Suprapubic skin (tissue), 4 donors: ENCODE results near the gene ARID1B. TPM values are rescaled to one million over a fixed set of nuclear protein-coding genes. Genes with fewer than 3 reads are reported as not detected.

ENCODE experiments used
- DNase-seq, 2 donors: peaks; one replicate each; pipeline ENCODE4 v3.0.0-alpha.2; 2019; ENCODE audit warnings: low spot score in 2 of 2
- H3K27ac ChIP-seq: fragments of 200-600 bp; sonication (generic); one replicate; pipeline ENCODE4 v1.5.1; 2019
- H3K27me3 ChIP-seq: fragments of 200-600 bp; sonication (generic); one replicate; pipeline ENCODE4 v1.5.1; 2019
- H3K36me3 ChIP-seq: fragments of 200-600 bp; sonication (generic); one replicate; pipeline ENCODE4 v1.5.1; 2019
- H3K4me1 ChIP-seq: fragments of 200-600 bp; sonication (generic); one replicate; pipeline ENCODE4 v1.5.1; 2019
- H3K4me3 ChIP-seq: fragments of 200-600 bp; sonication (generic); one replicate; pipeline ENCODE4 v1.5.1; 2019; ENCODE audit warnings: mild to moderate bottlenecking
- H3K9me3 ChIP-seq: fragments of 200-600 bp; sonication (generic); one replicate; pipeline ENCODE4 v1.5.1; 2019
- EP300 ChIP-seq: sonication (generic); formaldehyde crosslinking; IDR thresholded peaks from one replicate; pipeline ENCODE4 v1.6.1; 2017; ENCODE audit warnings: antibody characterized with exemption
- POLR2A ChIP-seq, 2 donors: fragments of 450-650 bp; IDR thresholded peaks; one replicate each; pipeline ENCODE4 v1.6.1; 2017; ENCODE audit warnings: antibody characterized with exemption in 2 of 2, mild to moderate bottlenecking in 2 of 2, moderate library complexity in 2 of 2
- POLR2AphosphoS5 ChIP-seq, 3 donors: sonication (generic); formaldehyde crosslinking; IDR thresholded peaks; one replicate each; pipeline ENCODE4 v1.6.1; 2017; ENCODE audit warnings: antibody characterized with exemption in 3 of 3
- WGBS: methylation state at CpG from one replicate; pipeline ENCODE4 v1.1.5; 2018; 5-methylcytosine and 5-hydroxymethylcytosine counted together
- total RNA-seq, 4 donors: library from RNA; depleted of rRNA; stranded (reverse); fragments of >200 nt; gene quantifications; one replicate each; pipeline ENCODE4 v1.1.0, GENCODE V29; 2016
- TF ChIP-seq, protein P1 (sequence below), 2 donors: fragments of 200-600 bp in 1 of 2; fragments of 450-650 bp in 1 of 2; sonication (generic) in 1 of 2; IDR thresholded peaks; one replicate each; pipeline ENCODE4 v1.5.1; 2016 to 2019; ENCODE audit warnings: antibody characterized with exemption in 2 of 2, mild to moderate bottlenecking in 1 of 2, moderate library complexity in 1 of 2

The ARID1B gene
- total RNA-seq, 4 donors from 2014 or later = 102 to 233 (median 129) TPM

DNA sequence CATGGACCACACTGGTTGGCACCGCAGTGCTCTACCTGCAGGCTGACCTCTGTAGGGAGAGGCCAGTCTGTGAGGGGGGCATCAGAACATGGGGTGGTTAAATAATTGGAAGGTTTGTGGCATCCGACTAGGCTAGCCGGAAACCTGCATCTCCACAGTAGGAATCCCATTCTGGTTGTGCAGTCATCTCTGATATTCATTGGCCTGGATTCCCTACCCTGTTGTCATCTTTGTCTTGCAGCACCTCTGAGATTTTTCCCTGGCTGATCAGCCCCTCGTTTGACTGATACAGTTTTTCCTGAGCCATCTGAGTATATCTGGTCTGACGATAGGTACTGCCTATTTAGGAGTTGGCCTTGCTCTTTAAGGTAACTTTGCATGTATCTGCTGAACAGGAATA, 286.7 kb downstream of the ARID1B start:
- Histone ChIP-seq H3K27ac (no peak overlapping the region), H3K4me3 (no peak overlapping the region), H3K27me3 (no peaks in the 10 kb centered on the region), H3K36me3 (no peaks in the 10 kb centered on the region), H3K9me3 (no peaks in the 10 kb centered on the region), H3K4me1 (peaks cover 22% of the 10 kb centered on the region)
- TF ChIP-seq POLR2A (IDR thresholded peaks at IDR 0.05) (no peak), EP300 (no peak), POLR2AphosphoS5 (IDR thresholded peaks at IDR 0.05) (no peak)
- TF ChIP-seq, protein P1, sequence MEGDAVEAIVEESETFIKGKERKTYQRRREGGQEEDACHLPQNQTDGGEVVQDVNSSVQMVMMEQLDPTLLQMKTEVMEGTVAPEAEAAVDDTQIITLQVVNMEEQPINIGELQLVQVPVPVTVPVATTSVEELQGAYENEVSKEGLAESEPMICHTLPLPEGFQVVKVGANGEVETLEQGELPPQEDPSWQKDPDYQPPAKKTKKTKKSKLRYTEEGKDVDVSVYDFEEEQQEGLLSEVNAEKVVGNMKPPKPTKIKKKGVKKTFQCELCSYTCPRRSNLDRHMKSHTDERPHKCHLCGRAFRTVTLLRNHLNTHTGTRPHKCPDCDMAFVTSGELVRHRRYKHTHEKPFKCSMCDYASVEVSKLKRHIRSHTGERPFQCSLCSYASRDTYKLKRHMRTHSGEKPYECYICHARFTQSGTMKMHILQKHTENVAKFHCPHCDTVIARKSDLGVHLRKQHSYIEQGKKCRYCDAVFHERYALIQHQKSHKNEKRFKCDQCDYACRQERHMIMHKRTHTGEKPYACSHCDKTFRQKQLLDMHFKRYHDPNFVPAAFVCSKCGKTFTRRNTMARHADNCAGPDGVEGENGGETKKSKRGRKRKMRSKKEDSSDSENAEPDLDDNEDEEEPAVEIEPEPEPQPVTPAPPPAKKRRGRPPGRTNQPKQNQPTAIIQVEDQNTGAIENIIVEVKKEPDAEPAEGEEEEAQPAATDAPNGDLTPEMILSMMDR (IDR thresholded peaks at IDR 0.05) = no peak
- no peak for DNase-seq
- WGBS = 82% methylated on average over 5 of the region's 5 CpGs

DNA sequence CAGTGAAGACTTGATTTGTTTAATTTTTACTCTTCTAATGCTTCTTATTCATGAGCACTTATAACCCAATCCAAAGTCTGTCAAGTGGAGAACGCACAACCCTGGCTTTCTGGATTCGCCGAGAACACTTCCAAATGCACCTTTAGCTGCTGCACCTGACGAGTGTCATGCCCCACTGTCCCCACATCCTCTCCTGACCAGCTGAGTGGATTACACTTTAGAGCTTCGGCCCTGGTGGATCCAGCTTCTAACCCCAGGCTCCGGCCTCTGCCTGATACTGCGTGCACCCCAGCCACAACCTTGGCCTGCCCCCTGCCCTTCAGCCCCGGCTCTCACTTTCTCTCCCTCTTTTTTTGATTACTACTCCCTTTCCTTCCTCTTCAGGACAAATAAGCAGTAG, 287.3 kb downstream of the ARID1B start:
- WGBS = 91% methylated on average over 8 of the region's 8 CpGs
- no peak for DNase-seq
- H3K4me3 ChIP-seq = no peak overlapping the region
- H3K9me3 ChIP-seq = no peaks in the 10 kb centered on the region
- TF ChIP-seq POLR2A (IDR thresholded peaks at IDR 0.05) = no peak
- TF ChIP-seq POLR2AphosphoS5 (IDR thresholded peaks at IDR 0.05) = no peak
- TF ChIP-seq, protein P1 (IDR thresholded peaks at IDR 0.05) = no peak
- no peak for TF ChIP-seq EP300
- H3K27ac ChIP-seq = no peak overlapping the region
- H3K27me3 ChIP-seq = no peaks in the 10 kb centered on the region
- H3K4me1 ChIP-seq = peaks cover 21% of the 10 kb centered on the region
- H3K36me3 ChIP-seq = no peaks in the 10 kb centered on the region

DNA sequence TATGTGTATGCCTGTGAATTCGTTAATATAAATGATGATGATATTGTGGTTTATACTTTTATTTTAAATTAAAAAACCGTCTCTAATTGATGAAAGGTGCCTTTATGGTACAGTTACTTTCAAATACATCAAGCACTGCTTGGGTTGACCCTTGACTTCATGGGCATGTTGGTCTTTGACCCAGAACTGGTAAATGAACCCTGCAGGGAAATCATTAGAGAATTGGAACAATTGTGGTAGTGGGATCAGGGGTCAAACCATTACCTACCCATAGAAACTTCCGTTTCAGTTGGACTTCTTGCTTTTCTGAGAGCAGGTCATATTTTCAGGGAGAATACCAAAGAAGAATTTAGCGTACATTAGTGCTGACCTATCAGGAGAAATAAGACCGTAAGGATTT, 288.2 kb downstream of the ARID1B start:
- no peaks in the 10 kb centered on the region for H3K27me3 ChIP-seq
- H3K9me3 ChIP-seq = no peaks in the 10 kb centered on the region
- WGBS = 94% methylated on average over 5 of the region's 5 CpGs
- H3K36me3 ChIP-seq = no peaks in the 10 kb centered on the region
- H3K27ac ChIP-seq = no peak overlapping the region
- peaks cover 13% of the 10 kb centered on the region for H3K4me1 ChIP-seq
- H3K4me3 ChIP-seq = no peak overlapping the region
- DNase-seq = no peak
- no peak for TF ChIP-seq POLR2AphosphoS5 (IDR thresholded peaks at IDR 0.05)
- TF ChIP-seq, protein P1 (IDR thresholded peaks at IDR 0.05) = no peak
- TF ChIP-seq POLR2A (IDR thresholded peaks at IDR 0.05) = no peak
- TF ChIP-seq EP300 = no peak

DNA sequence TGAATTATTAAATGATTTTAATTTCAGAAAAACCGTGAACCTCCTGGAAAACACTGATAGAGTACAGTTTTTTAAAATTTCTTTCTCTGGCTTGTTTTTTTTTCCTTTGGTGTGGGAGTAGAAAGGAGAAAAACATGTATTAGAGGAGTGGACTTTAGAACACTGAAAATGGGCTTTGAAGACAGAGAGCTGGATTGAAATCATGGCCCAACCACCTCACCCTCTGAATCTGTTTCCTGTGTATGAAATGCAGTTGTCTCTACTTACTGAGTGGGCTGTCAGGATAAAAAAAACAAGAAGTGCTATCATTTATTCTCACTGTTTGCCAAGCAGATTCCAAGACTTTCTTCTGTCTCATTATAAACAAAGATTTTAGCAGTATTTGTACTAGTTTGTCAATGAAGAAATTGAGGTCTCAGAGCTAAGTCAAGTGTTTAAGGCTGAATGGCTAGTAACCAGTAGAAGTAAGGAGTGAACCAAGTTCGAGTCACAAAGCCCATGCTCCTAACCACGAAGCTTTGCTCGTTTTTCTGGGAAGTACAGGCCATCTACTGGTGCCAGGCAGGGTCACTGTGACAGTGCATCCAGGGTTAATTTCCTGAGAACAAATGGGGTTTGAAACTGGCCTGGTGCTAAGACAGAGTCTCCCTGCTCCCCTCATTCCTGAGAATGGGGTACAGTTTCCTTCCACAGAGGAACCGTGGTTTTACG, 289.8 kb downstream of the ARID1B start:
- H3K4me1 ChIP-seq = peaks cover 24% of the 10 kb centered on the region
- no peaks in the 10 kb centered on the region for H3K9me3 ChIP-seq
- no peaks in the 10 kb centered on the region for H3K27me3 ChIP-seq
- WGBS = 77% methylated on average over 6 of the region's 6 CpGs
- no peak overlapping the region for H3K4me3 ChIP-seq
- TF ChIP-seq, protein P1 (IDR thresholded peaks at IDR 0.05) = no peak
- TF ChIP-seq POLR2A (IDR thresholded peaks at IDR 0.05) (no peak), EP300 (no peak), POLR2AphosphoS5 (IDR thresholded peaks at IDR 0.05) (no peak)
- H3K27ac ChIP-seq = no peak overlapping the region
- DNase-seq = no peak
- H3K36me3 ChIP-seq = no peaks in the 10 kb centered on the region

DNA sequence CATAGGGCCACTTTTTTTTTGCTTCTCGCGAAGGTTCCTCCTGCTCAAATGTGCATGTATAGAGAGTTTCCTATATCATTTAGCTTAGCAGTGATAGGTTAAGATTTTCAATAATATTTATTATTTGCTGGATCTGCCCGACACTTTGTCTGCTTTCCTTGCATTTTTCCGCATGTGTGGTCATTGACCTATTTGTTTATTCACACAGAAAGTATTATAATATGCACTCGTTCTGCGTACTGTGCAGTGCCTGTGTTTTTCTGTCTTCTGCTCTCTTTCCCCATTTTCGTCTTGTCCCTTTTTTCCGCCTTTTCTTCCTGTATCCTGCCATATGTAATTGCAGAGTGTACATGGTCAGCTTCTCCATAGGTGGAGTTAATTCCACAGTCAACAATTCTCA, 290.3 kb downstream of the ARID1B start:
- DNase-seq = no peak
- WGBS = 96% methylated on average over 8 of the region's 8 CpGs
- H3K36me3 ChIP-seq = no peaks in the 10 kb centered on the region
- H3K4me1 ChIP-seq = peaks cover 27% of the 10 kb centered on the region
- no peaks in the 10 kb centered on the region for H3K27me3 ChIP-seq
- no peak overlapping the region for H3K4me3 ChIP-seq
- TF ChIP-seq EP300 (no peak), POLR2A (IDR thresholded peaks at IDR 0.05) (no peak), POLR2AphosphoS5 (IDR thresholded peaks at IDR 0.05) (no peak)
- TF ChIP-seq, protein P1 (IDR thresholded peaks at IDR 0.05) = no peak
- H3K27ac ChIP-seq = no peak overlapping the region
- H3K9me3 ChIP-seq = no peaks in the 10 kb centered on the region
